Adipose tissue (tissue), 3 donors: Measurements from ENCODE around the gene ZNF232. TPM values are rescaled to one million over a fixed set of nuclear protein-coding genes. Genes with fewer than 3 reads are reported as not detected.
"Not testable (repeated sequence)": the region's sequence is repeated elsewhere in the genome, so short reads cannot be mapped to it uniquely, and the experiment has no call there.

ENCODE experiments used
- H3K27ac ChIP-seq: one replicate; pipeline ENCODE4 v1.5.1; 2013; ENCODE audit warnings: low read depth, low read length
- WGBS, 3 donors: extraction: QIAGEN DNeasy Blood & Tissue Kit; methylation state at CpG; one replicate each; pipeline ENCODE4 v1.1.7; 2013; 5-methylcytosine and 5-hydroxymethylcytosine counted together
- polyA plus RNA-seq, 3 donors: library from polyadenylated mRNA; stranded (reverse); fragments of 200-250 nt; gene quantifications; one replicate each; pipeline ENCODE4 v1.2.3, GENCODE V29; 2013
- donor health status: healthy with polysubstance abuse.
- donor health status: Bipolar disorder and iron deficiency.
- donor health status: healthy.

Gene ZNF232
- polyA plus RNA-seq = 1 to 10 TPM; 3.6 to 4.3 (median 4.1) TPM

GRCh38 chr17:5111402-5112204 is at the start of gene ZNF232:
Gene ZNF232, minus strand, starts transcription at chr17:5111878. Its CDS starts 56 bp downstream, at chr17:5111822.
- 0% methylated on average over 66 to 69 of the region's 69 CpGs for WGBS, 3 donors

GRCh38 chr17:5160702-5161101 is 49.0 kb upstream of the ZNF232 start:
- not testable (repeated sequence) for H3K27ac ChIP-seq
- 40 to 83% (median 50%) methylated on average over 1 of the region's 1 CpG for WGBS, 3 donors

More at GRCh38 chr17:5111402-5112204, at the start of gene ZNF232:
- no peak within 1 kb of the TSS for H3K27ac ChIP-seq

GRCh38 chr17:5146122-5146521 is 34.4 kb upstream of the ZNF232 start:
- WGBS, 3 donors = 71 to 91% (median 87%) methylated on average over 1 of the region's 1 CpG
- not testable (repeated sequence) for H3K27ac ChIP-seq

- WGBS, 3 donors = 81 to 91% (median 90%) methylated on average over 9 to 15 of the region's 18 CpGs
Measured at GRCh38 chr17:5142877-5143276, 31.2 kb upstream of the ZNF232 start.

GRCh38 chr17:5139458-5139732 is 27.7 kb upstream of the ZNF232 start:
- 89 to 96% (median 91%) methylated on average over 5 of the region's 5 CpGs for WGBS, 3 donors
- H3K27ac ChIP-seq = no peak overlapping the region

More at GRCh38 chr17:5142877-5143276, 31.2 kb upstream of the ZNF232 start:
- H3K27ac ChIP-seq = not testable (repeated sequence)

- H3K27ac ChIP-seq = no peak overlapping the region
- 87 to 91% (median 91%) methylated on average over 23 to 24 of the region's 24 CpGs for WGBS, 3 donors
Measured at GRCh38 chr17:5138616-5139457, 27.2 kb upstream of the ZNF232 start.

GRCh38 chr17:5138198-5138544 is 26.5 kb upstream of the ZNF232 start:
- not testable (repeated sequence) for H3K27ac ChIP-seq
- WGBS, 3 donors = 89 to 92% (median 90%) methylated on average over 9 of the region's 9 CpGs

GRCh38 chr17:5137511-5138197 is 26.0 kb upstream of the ZNF232 start:
- WGBS, 3 donors = 88 to 91% (median 89%) methylated on average over 11 to 15 of the region's 15 CpGs
- H3K27ac ChIP-seq = not testable (repeated sequence)

GRCh38 chr17:5136580-5137412 is 25.1 kb upstream of the ZNF232 start:
- H3K27ac ChIP-seq = not testable (repeated sequence)
- WGBS, 3 donors = 80 to 89% (median 88%) methylated on average over 14 of the region's 14 CpGs

GRCh38 chr17:5135726-5136579 is 24.3 kb upstream of the ZNF232 start:
- H3K27ac ChIP-seq = no peak overlapping the region
- 79 to 91% (median 84%) methylated on average over 13 to 14 of the region's 14 CpGs for WGBS, 3 donors

- 74 to 81% (median 77%) methylated on average over 8 of the region's 8 CpGs for whole genome bisulfite sequencing, 3 donors
- not testable (repeated sequence) for H3K27ac ChIP-seq
Measured at GRCh38 chr17:5135131-5135712, 23.5 kb upstream of the ZNF232 start.

GRCh38 chr17:5134571-5134970 is 22.9 kb upstream of the ZNF232 start:
- WGBS, 3 donors = 79 to 89% (median 85%) methylated on average over 11 of the region's 11 CpGs
- H3K27ac ChIP-seq = not testable (repeated sequence)

- H3K27ac ChIP-seq = not testable (repeated sequence)
- 83 to 93% (median 87%) methylated on average over 8 of the region's 8 CpGs for WGBS, 3 donors
Measured at GRCh38 chr17:5133961-5134360, 22.3 kb upstream of the ZNF232 start.

- 66 to 79% (median 71%) methylated on average over 8 of the region's 8 CpGs for WGBS, 3 donors
- no peak overlapping the region for H3K27ac ChIP-seq
Measured at GRCh38 chr17:5133311-5133710, 21.6 kb upstream of the ZNF232 start.

GRCh38 chr17:5132503-5133225 is 21.0 kb upstream of the ZNF232 start:
- 87 to 94% (median 91%) methylated on average over 14 to 15 of the region's 15 CpGs for WGBS, 3 donors
- H3K27ac ChIP-seq = not testable (repeated sequence)

- 80 to 87% (median 86%) methylated on average over 16 of the region's 16 CpGs for WGBS, 3 donors
- H3K27ac ChIP-seq = not testable (repeated sequence)
Measured at GRCh38 chr17:5131799-5132502, 20.3 kb upstream of the ZNF232 start.
